Small intestine (tissue), 7 donors: ENCODE measurements around the gene NCLN. TPM values are rescaled to one million over a fixed set of nuclear protein-coding genes. Genes with fewer than 3 reads are reported as not detected.

ENCODE experiments used
- DNase-seq, 2 donors: peaks; one replicate each; pipeline versions ENCODE4 v3.0.0 to v3.0.0-alpha.2; 2013
- FAIRE-seq: peaks from 2 replicates; lab custom pipeline; 2012; peaks lifted over from hg19 to GRCh38; lab: Jason Lieb, UNC
- H3K27ac ChIP-seq, 3 donors: one replicate each; pipeline ENCODE4 v1.5.1; 2013; ENCODE audit warnings: low read length in 2 of 3, mild to moderate bottlenecking in 2 of 3, control low read depth in 1 of 3, inconsistent platforms in 1 of 3, low read depth in 1 of 3, moderate library complexity in 1 of 3
- H3K27me3 ChIP-seq, 3 donors: one replicate each; pipeline ENCODE4 v1.6.1; 2013; ENCODE audit warnings: low read length in 3 of 3, inconsistent platforms in 1 of 3; ENCODE audit not compliant: control insufficient read depth in 3 of 3, insufficient read depth in 3 of 3
- H3K36me3 ChIP-seq, 3 donors: one replicate each; pipeline ENCODE4 v1.6.1; 2013; ENCODE audit warnings: low read length in 3 of 3, inconsistent platforms in 1 of 3, low read depth in 1 of 3, mild to moderate bottlenecking in 1 of 3, moderate library complexity in 1 of 3; ENCODE audit not compliant: control insufficient read depth in 3 of 3, insufficient read depth in 2 of 3
- H3K4me1 ChIP-seq, 3 donors: one replicate each; pipeline ENCODE4 v1.6.1; 2013; ENCODE audit warnings: low read length in 2 of 3, inconsistent platforms in 1 of 3, low read depth in 1 of 3, mild to moderate bottlenecking in 1 of 3, moderate library complexity in 1 of 3; ENCODE audit not compliant: control insufficient read depth in 3 of 3, insufficient read depth in 2 of 3
- H3K4me3 ChIP-seq, 3 donors: one replicate each; pipeline ENCODE4 v1.5.1; 2013; ENCODE audit warnings: low read length in 3 of 3, control low read depth in 1 of 3, inconsistent platforms in 1 of 3, low read depth in 1 of 3, mild to moderate bottlenecking in 1 of 3, moderate library complexity in 1 of 3
- H3K9me3 ChIP-seq, 2 donors: one replicate each; pipeline ENCODE4 v1.6.1; 2013; ENCODE audit warnings: low read depth in 1 of 2, low read length in 1 of 2; ENCODE audit not compliant: control insufficient read depth in 2 of 2, insufficient read depth in 1 of 2
- WGBS, 3 donors: extraction: QIAGEN DNeasy Blood & Tissue Kit; methylation state at CpG; one replicate each; pipeline ENCODE4 v1.1.7; 2013; 5-methylcytosine and 5-hydroxymethylcytosine counted together
- polyA plus RNA-seq, 4 donors: library from polyadenylated mRNA; stranded (reverse) in 3 of 4; unstranded in 1 of 4; fragments of 200-250 nt in 3 of 4; fragments of 120-200 nt in 1 of 4; gene quantifications; one replicate each; pipeline versions ENCODE4 v1.2.1 to v1.2.3, GENCODE V29; 2013
- donor health status: healthy with polysubstance abuse.
- donor health status: control.
- donor health status: control.
- donor health status: Bipolar disorder and iron deficiency.
- donor health status: healthy.

Gene NCLN
- polyA plus RNA-seq, 4 donors = 37.9 to 217 (median 112) TPM

GRCh38 chr19:3175781-3176714, 9.7 kb upstream of the NCLN start:
- Histone ChIP-seq H3K4me3 (no peak overlapping the region), H3K4me1 (peaks cover 0 to 2% (median 0%) of the 10 kb centered on the region in 3 donors), H3K27ac (peak overlapping the region in 1 of 3 donors; percentile 6), H3K9me3 (no peaks in the 10 kb centered on the region), H3K36me3 (no peaks in the 10 kb centered on the region), H3K27me3 (no peaks in the 10 kb centered on the region)
- peak; percentile 39 to 82 for DNase-seq
- WGBS, 3 donors = 27 to 51% (median 37%) methylated on average over 17 of the region's 17 CpGs
- peak; percentile 26 for FAIRE-seq

- DNase-seq (peak; percentile 35 to 62), FAIRE-seq (no peak)
- WGBS, 3 donors = 60 to 62% (median 61%) methylated on average over 10 to 11 of the region's 11 CpGs
- Histone ChIP-seq H3K36me3 (no peaks in the 10 kb centered on the region), H3K27ac (peak overlapping the region in 1 of 3 donors; percentile 6), H3K27me3 (no peaks in the 10 kb centered on the region), H3K9me3 (no peaks in the 10 kb centered on the region), H3K4me1 (peaks cover 0 to 2% (median 0%) of the 10 kb centered on the region in 3 donors), H3K4me3 (no peak overlapping the region)
These were observed 8.8 kb upstream of the NCLN start for GRCh38 chr19:3176715-3177501.

GRCh38 chr19:3178377-3178972, 7.3 kb upstream of the NCLN start, which contains the start of gene S1PR4:
S1PR4 (plus strand) TSS chr19:3178769; CDS start chr19:3178793, 24 bp downstream.
- H3K27me3 ChIP-seq = no peaks in the 10 kb centered on the region
- DNase-seq (peak in 1 of 2 donors; percentile 23), FAIRE-seq (no peak)
- peaks cover 0 to 2% (median 0%) of the 10 kb centered on the region in 3 donors for H3K4me1 ChIP-seq
- peak within 1 kb of the TSS in 2 of 3 donors; percentile 58 to 82 for H3K27ac ChIP-seq
- H3K36me3 ChIP-seq = no peaks in the 10 kb centered on the region
- peak within 1 kb of the TSS in 2 of 3 donors; percentile 63 to 68 for H3K4me3 ChIP-seq
- no peaks in the 10 kb centered on the region for H3K9me3 ChIP-seq
- WGBS, 3 donors = 56 to 84% (median 60%) methylated on average over 29 to 42 of the region's 42 CpGs

GRCh38 chr19:3178973-3179738, 6.6 kb upstream of the NCLN start:
- Histone ChIP-seq H3K27me3 (no peaks in the 10 kb centered on the region), H3K4me3 (peak overlapping the region in 2 of 3 donors; percentile 63 to 68), H3K4me1 (peaks cover 0 to 2% (median 0%) of the 10 kb centered on the region in 3 donors), H3K36me3 (no peaks in the 10 kb centered on the region), H3K27ac (peak overlapping the region in 2 of 3 donors; percentile 58 to 82), H3K9me3 (no peaks in the 10 kb centered on the region)
- no peak for DNase-seq
- no peak for FAIRE-seq
- 68 to 82% (median 76%) methylated on average over 47 to 52 of the region's 52 CpGs for WGBS, 3 donors

- Histone ChIP-seq H3K27ac (peak overlapping the region in 1 of 3 donors; percentile 82), H3K27me3 (no peaks in the 10 kb centered on the region), H3K9me3 (no peaks in the 10 kb centered on the region), H3K36me3 (no peaks in the 10 kb centered on the region), H3K4me3 (peak overlapping the region in 2 of 3 donors; percentile 63 to 68), H3K4me1 (peaks cover 0 to 2% (median 1%) of the 10 kb centered on the region in 3 donors)
- no peak for DNase-seq
- WGBS, 3 donors = 68 to 76% (median 69%) methylated on average over 27 to 31 of the region's 31 CpGs
- no peak for FAIRE-seq
These were observed 5.9 kb upstream of the NCLN start for GRCh38 chr19:3179739-3180293.

- no peaks in the 10 kb centered on the region for H3K9me3 ChIP-seq
- peaks cover 2 to 26% (median 2%) of the 10 kb centered on the region in 3 donors for H3K4me1 ChIP-seq
- H3K27ac ChIP-seq = no peak overlapping the region
- no peak for DNase-seq
- H3K27me3 ChIP-seq = no peaks in the 10 kb centered on the region
- no peak overlapping the region for H3K4me3 ChIP-seq
- no peak for FAIRE-seq
- 73 to 79% (median 74%) methylated on average over 13 of the region's 13 CpGs for WGBS, 3 donors
- H3K36me3 ChIP-seq = peaks cover 0 to 20% (median 0%) of the 10 kb centered on the region in 3 donors
These were observed 1.7 kb upstream of the NCLN start for GRCh38 chr19:3183721-3184641.
